ENCODE results near the gene C5AR2.
"Not testable (repeated sequence)": the region's sequence is repeated elsewhere in the genome, so short reads cannot be mapped to it uniquely, and the experiment has no call there.

C5AR2 gene

GRCh38 chr19:47343194-47343802, 11.3 kb downstream of the C5AR2 start:
- H3K4me3 ChIP-seq: no peak overlapping the region
- H3K27me3 ChIP-seq: no peaks in the 10 kb centered on the region
- no peak for TF ChIP-seq Cebpa-rat (IDR thresholded peaks at IDR 0.05)

GRCh38 chr19:47344425-47344824, 12.4 kb downstream of the C5AR2 start:
- no peak overlapping the region for H3K27ac ChIP-seq
- H3K36me3 ChIP-seq: peaks cover 0 to 10% (median 0%) of the 10 kb centered on the region in 11 experiments; a peak in 2 of 22 replicates
- no peaks in the 10 kb centered on the region for H3K9me3 ChIP-seq (replicated peaks in 1 of 11)
- no peak for TF ChIP-seq Cebpa-rat (IDR thresholded peaks at IDR 0.05)
- no peak overlapping the region for H3K4me3 ChIP-seq
- no peaks in the 10 kb centered on the region for H3K27me3 ChIP-seq
- H4K20me1 ChIP-seq: no peaks in the 10 kb centered on the region
- H3K9ac ChIP-seq: no peak overlapping the region
- H3K4me1 ChIP-seq: peaks cover 0 to 30% (median 6%) of the 10 kb centered on the region in 10 experiments; a peak in 16 of 20 replicates
- no peak overlapping the region for H3K4me2 ChIP-seq

More at GRCh38 chr19:47343194-47343802, 11.3 kb downstream of the C5AR2 start:
- no peak overlapping the region for H3K4me2 ChIP-seq
- peaks cover 0 to 25% (median 5%) of the 10 kb centered on the region in 10 experiments; a peak in 10 of 20 replicates for H3K4me1 ChIP-seq
- H3K36me3 ChIP-seq: peaks cover 0 to 10% (median 0%) of the 10 kb centered on the region in 11 experiments; a peak in 2 of 22 replicates
- no peaks in the 10 kb centered on the region for H4K20me1 ChIP-seq
- no peak overlapping the region for H3K27ac ChIP-seq
- no peak overlapping the region for H3K9ac ChIP-seq
- H3K9me3 ChIP-seq (replicated peaks in 1 of 11): no peaks in the 10 kb centered on the region

- H3K27ac ChIP-seq; H3K9ac ChIP-seq; H3K27me3 ChIP-seq; H3K9me3 ChIP-seq (replicated peaks in 1 of 11); H4K20me1 ChIP-seq; H3K36me3 ChIP-seq; H3K4me3 ChIP-seq: not testable (repeated sequence)
- Histone ChIP-seq H3K4me2 (peak overlapping the region in 3 of 11 experiments; percentile 51 to 70 (median 61); a peak in 4 of 22 replicates), H3K4me1 (peaks cover 14 to 42% (median 21%) of the 10 kb centered on the region in 10 experiments)
Observed at GRCh38 chr19:47346024-47346423, 14.0 kb downstream of the C5AR2 start.

- Histone ChIP-seq H3K36me3 (peaks cover 20 to 35% (median 27%) of the 10 kb centered on the region in 11 experiments), H3K27ac (peak within 1 kb of the TSS; percentile 68 to 89 (median 83))
Observed at GRCh38 chr19:47348819-47349795, 17.1 kb downstream of the C5AR2 start, which contains the start of gene DHX34. Gene DHX34, plus strand, starts transcription at chr19:47349315. Its CDS starts 3,716 bp downstream, at chr19:47353031.

GRCh38 chr19:47350630-47351029, 18.7 kb downstream of the C5AR2 start:
- Histone ChIP-seq H3K27me3 (no peaks in the 10 kb centered on the region), H3K9me3 (replicated peaks in 1 of 11) (no peaks in the 10 kb centered on the region), H3K36me3 (peaks cover 35 to 50% (median 42%) of the 10 kb centered on the region in 11 experiments), H3K4me1 (peaks cover 17 to 80% (median 34%) of the 10 kb centered on the region in 10 experiments), H3K9ac (peak overlapping the region in 5 of 11 experiments; percentile 86 to 91 (median 87); a peak in 4 of 22 replicates), H3K4me2 (peak overlapping the region; percentile 86 to 98 (median 97)), H4K20me1 (peaks cover 0 to 51% (median 23%) of the 10 kb centered on the region in 11 experiments; a peak in 14 of 22 replicates), H3K4me3 (peak overlapping the region in 7 of 10 experiments; percentile 6 to 91 (median 86); a peak in 10 of 20 replicates), H3K27ac (peak overlapping the region in 1 of 11 experiments; percentile 79; a peak in 2 of 22 replicates)
- TF ChIP-seq Cebpa-rat (IDR thresholded peaks at IDR 0.05): no peak

More at GRCh38 chr19:47348819-47349795, 17.1 kb downstream of the C5AR2 start, which contains the start of gene DHX34:
- peak within 1 kb of the TSS; percentile 75 to 91 (median 87) for H3K9ac ChIP-seq
- H4K20me1 ChIP-seq: peaks cover 0 to 36% (median 13%) of the 10 kb centered on the region in 11 experiments; a peak in 13 of 22 replicates
- peaks cover 17 to 73% (median 34%) of the 10 kb centered on the region in 10 experiments for H3K4me1 ChIP-seq
- peak within 1 kb of the TSS; percentile 74 to 91 (median 84) for H3K4me3 ChIP-seq
- peak within 1 kb of the TSS; percentile 86 to 98 (median 97) for H3K4me2 ChIP-seq
- TF ChIP-seq Cebpa-rat (IDR thresholded peaks at IDR 0.05): no peak
- no peaks in the 10 kb centered on the region for H3K27me3 ChIP-seq
- H3K9me3 ChIP-seq (replicated peaks in 1 of 11): no peaks in the 10 kb centered on the region

DNA sequence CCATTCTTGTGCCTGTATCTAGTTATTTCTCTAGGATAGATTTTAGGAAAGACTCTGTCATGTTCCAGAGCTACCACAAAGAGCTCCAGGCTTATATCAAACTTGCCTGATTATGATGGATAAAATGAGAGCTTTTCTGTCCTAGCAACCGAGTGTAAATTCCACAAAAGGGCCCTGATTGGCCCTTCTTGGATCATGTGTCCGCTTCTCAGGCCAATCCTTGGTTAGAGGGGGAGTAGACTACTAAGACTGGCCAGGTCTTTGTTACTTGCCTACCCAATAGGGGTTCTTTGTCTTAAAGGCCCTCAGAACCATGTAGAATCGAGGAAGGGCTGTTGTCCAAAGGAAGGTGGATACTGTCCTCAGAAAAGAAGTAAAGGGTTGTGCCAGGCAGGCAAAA, 19.6 kb downstream of the C5AR2 start:
- Histone ChIP-seq H4K20me1 (peaks cover 0 to 60% (median 33%) of the 10 kb centered on the region in 11 experiments; a peak in 14 of 22 replicates), H3K9me3 (replicated peaks in 1 of 11) (no peaks in the 10 kb centered on the region; a peak in 1 of 22 replicates), H3K27ac (peak overlapping the region in 2 of 11 experiments; percentile 6 to 9; a peak in 1 of 22 replicates), H3K4me3 (peak overlapping the region in 4 of 10 experiments; percentile 83 to 91 (median 88); a peak in 2 of 20 replicates), H3K36me3 (peaks cover 44 to 59% (median 51%) of the 10 kb centered on the region in 11 experiments), H3K9ac (0 out of 22 replicates have a peak overlapping the region, but pooled peaks of 1 of the 11 experiments have one; percentile 11), H3K4me2 (peak overlapping the region; percentile 86 to 98 (median 97); a peak in 21 of 22 replicates), H3K27me3 (no peaks in the 10 kb centered on the region), H3K4me1 (peaks cover 17 to 74% (median 32%) of the 10 kb centered on the region in 10 experiments)
- TF ChIP-seq Cebpa-rat (IDR thresholded peaks at IDR 0.05): no peak

GRCh38 chr19:47352095-47352494, 20.1 kb downstream of the C5AR2 start:
- Histone ChIP-seq H4K20me1 (peaks cover 0 to 65% (median 38%) of the 10 kb centered on the region in 11 experiments; a peak in 14 of 22 replicates), H3K9me3 (replicated peaks in 1 of 11) (peaks cover 0 to 5% (median 0%) of the 10 kb centered on the region in 11 experiments; a peak in 3 of 22 replicates), H3K27me3 (no peaks in the 10 kb centered on the region), H3K4me3 (peak overlapping the region in 1 of 10 experiments; percentile 91; a peak in 2 of 20 replicates), H3K36me3 (peaks cover 50 to 65% (median 56%) of the 10 kb centered on the region in 11 experiments), H3K9ac (no peak overlapping the region), H3K27ac (peak overlapping the region in 2 of 11 experiments; percentile 6 to 9; a peak in 2 of 22 replicates), H3K4me1 (peaks cover 17 to 68% (median 31%) of the 10 kb centered on the region in 10 experiments), H3K4me2 (peak overlapping the region in 7 of 11 experiments; percentile 86 to 98 (median 97); a peak in 13 of 22 replicates)
- TF ChIP-seq Cebpa-rat (IDR thresholded peaks at IDR 0.05): no peak

DNA sequence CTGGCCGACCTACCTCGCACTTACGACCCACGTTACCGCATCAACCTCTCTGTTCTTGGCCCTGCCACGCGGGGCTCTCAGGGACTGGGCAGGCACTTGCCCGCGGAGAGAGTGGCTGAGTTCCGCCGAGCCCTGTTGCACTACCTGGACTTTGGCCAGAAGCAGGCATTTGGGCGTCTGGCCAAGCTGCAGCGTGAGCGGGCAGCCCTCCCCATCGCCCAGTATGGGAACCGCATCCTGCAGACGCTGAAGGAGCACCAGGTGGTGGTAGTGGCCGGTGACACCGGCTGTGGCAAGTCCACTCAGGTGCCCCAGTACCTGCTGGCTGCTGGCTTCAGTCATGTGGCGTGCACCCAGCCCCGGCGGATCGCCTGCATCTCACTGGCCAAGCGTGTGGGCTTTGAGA, 21.3 kb downstream of the C5AR2 start:
- peak overlapping the region in 3 of 11 experiments; percentile 15 to 36 (median 20); a peak in 3 of 22 replicates for H3K4me2 ChIP-seq
- H3K27ac ChIP-seq: no peak overlapping the region
- no peak overlapping the region; a peak in 1 of 22 replicates for H3K9ac ChIP-seq
- no peak overlapping the region for H3K4me3 ChIP-seq
- no peak for TF ChIP-seq Cebpa-rat (IDR thresholded peaks at IDR 0.05)
- H4K20me1 ChIP-seq: peaks cover 0 to 78% (median 49%) of the 10 kb centered on the region in 11 experiments; a peak in 18 of 22 replicates
- peaks cover 17 to 56% (median 31%) of the 10 kb centered on the region in 10 experiments for H3K4me1 ChIP-seq
- H3K9me3 ChIP-seq (replicated peaks in 1 of 11): peaks cover 0 to 12% (median 0%) of the 10 kb centered on the region in 11 experiments; a peak in 3 of 22 replicates
- peaks cover 62 to 77% (median 69%) of the 10 kb centered on the region in 11 experiments for H3K36me3 ChIP-seq
- no peaks in the 10 kb centered on the region for H3K27me3 ChIP-seq
